Measurements from ENCODE around the gene UFSP2. TPM values are rescaled to one million over a fixed set of nuclear protein-coding genes. Genes with fewer than 3 reads are reported as not detected.

The UFSP2 gene
- total RNA-seq, 2 donors from 2014 or later: 35.1 to 44.7 TPM

DNA sequence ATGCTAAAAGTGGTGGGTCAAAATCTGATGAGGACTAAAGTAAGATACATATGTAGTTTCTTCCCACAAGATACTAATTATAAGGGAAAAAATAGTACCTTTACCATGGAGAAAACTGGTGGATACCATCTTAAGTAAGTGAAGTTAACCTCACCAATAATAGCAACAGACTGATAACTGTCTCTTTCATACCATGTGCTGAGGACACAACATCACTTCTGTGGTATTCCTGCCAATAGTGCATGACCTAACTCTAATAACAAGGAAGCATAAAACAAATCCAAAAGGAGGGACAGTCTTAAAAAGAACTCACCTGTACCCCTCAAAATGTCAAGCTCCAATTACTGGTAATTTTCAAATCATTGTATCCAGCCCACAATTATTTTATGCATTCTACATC, 8.8 kb downstream of the UFSP2 start:
- DNase-seq (ENCODE audit: low spot score) (no peak), ATAC-seq (ENCODE audit: insufficient number of reproducible peaks, low FRiP score, low read depth) (no peak)
- Histone ChIP-seq H3K27me3 (replicated peaks; ENCODE audit: insufficient read depth) (no peaks in the 10 kb centered on the region), H3K4me3 (no peak overlapping the region), H3K27ac (no peak overlapping the region), H3K9me3 (no peaks in the 10 kb centered on the region), H3K36me3 (peaks cover 15% of the 10 kb centered on the region), H3K4me1 (ENCODE audit: control insufficient read depth in 1 of 2, low read depth in 2 of 2) (peaks cover 9 to 26% of the 10 kb centered on the region in 2 donors)
- TF ChIP-seq, protein P1, sequence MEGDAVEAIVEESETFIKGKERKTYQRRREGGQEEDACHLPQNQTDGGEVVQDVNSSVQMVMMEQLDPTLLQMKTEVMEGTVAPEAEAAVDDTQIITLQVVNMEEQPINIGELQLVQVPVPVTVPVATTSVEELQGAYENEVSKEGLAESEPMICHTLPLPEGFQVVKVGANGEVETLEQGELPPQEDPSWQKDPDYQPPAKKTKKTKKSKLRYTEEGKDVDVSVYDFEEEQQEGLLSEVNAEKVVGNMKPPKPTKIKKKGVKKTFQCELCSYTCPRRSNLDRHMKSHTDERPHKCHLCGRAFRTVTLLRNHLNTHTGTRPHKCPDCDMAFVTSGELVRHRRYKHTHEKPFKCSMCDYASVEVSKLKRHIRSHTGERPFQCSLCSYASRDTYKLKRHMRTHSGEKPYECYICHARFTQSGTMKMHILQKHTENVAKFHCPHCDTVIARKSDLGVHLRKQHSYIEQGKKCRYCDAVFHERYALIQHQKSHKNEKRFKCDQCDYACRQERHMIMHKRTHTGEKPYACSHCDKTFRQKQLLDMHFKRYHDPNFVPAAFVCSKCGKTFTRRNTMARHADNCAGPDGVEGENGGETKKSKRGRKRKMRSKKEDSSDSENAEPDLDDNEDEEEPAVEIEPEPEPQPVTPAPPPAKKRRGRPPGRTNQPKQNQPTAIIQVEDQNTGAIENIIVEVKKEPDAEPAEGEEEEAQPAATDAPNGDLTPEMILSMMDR (IDR thresholded peaks at IDR 0.05): no peak

DNA sequence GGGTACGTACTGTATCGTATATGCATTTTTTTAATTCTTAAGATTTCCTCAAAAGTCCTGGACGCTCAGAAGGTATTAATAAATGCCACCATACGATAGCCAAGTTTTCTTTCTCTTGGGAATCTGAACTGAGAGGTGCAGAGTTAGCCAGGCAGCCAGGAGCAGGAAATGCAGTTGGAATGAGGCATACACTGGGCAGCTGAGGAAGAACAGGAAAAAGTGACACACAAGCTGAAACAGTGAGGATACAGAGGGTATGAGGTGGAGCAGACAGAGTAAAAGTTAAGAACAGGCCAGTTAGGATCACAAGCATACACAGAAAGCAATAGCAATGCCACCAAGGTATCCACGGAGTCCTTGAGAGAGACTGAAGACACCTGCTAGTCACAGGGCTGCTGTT, 13.4 kb downstream of the UFSP2 start:
- ATAC-seq (ENCODE audit: insufficient number of reproducible peaks, low FRiP score, low read depth) (peak; percentile 40), DNase-seq (ENCODE audit: low spot score) (no peak)
- Histone ChIP-seq H3K27me3 (replicated peaks; ENCODE audit: insufficient read depth) (no peaks in the 10 kb centered on the region), H3K4me1 (ENCODE audit: control insufficient read depth in 1 of 2, low read depth in 2 of 2) (peaks cover 7 to 12% of the 10 kb centered on the region in 2 donors), H3K4me3 (no peak overlapping the region), H3K9me3 (no peaks in the 10 kb centered on the region), H3K27ac (peak overlapping the region; percentile 56 to 63), H3K36me3 (peaks cover 10% of the 10 kb centered on the region)
- TF ChIP-seq, protein P1 (IDR thresholded peaks at IDR 0.05): no peak

DNA sequence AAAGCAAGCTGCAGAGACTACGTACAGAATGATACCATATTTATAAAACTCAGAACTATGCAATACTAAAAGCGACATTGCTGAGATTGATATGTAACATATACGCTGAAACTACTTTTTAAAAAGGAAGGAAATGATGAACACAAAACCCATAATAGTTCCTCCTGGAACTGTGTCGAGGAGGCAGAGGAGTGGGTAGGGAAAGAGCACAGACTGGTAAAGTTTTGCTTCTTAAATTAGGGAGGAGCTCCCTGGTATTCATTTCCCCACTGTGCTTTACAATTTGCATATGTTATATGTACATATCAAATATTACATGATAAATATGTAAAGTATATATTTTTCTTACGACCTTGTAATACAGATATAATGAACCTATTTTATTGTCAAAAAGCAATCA, 13.9 kb downstream of the UFSP2 start:
- peak overlapping the region; percentile 56 to 63 for H3K27ac ChIP-seq

DNA sequence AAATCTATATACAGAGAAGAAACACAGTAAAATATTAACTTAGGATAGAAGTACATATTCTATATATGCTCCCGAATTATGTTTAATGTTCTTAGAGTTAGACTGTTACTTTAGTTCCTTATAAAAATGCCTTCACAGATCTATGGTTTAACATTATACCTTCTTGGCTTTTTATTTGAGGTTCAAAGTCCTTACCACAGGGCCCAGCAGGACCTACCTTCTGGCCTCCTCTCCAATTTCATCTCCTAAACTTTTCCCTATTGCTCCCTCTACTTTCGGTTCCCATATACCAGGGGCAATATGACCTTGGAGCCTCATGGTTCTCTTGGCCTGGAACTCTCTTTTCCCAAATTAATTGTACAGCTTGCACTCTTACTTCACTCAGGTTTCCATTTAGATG, 17.3 kb downstream of the UFSP2 start:
- no peak for ATAC-seq (ENCODE audit: insufficient number of reproducible peaks, low FRiP score, low read depth)

More for the DNA sequence above, 13.9 kb downstream of the UFSP2 start:
- Histone ChIP-seq H3K27me3 (replicated peaks; ENCODE audit: insufficient read depth) (no peaks in the 10 kb centered on the region), H3K4me1 (ENCODE audit: control insufficient read depth in 1 of 2, low read depth in 2 of 2) (peaks cover 7 to 12% of the 10 kb centered on the region in 2 donors), H3K36me3 (peaks cover 7% of the 10 kb centered on the region), H3K9me3 (no peaks in the 10 kb centered on the region), H3K4me3 (no peak overlapping the region)
- DNase-seq (ENCODE audit: low spot score): no peak
- no peak for ATAC-seq (ENCODE audit: insufficient number of reproducible peaks, low FRiP score, low read depth)
- TF ChIP-seq, protein P1 (IDR thresholded peaks at IDR 0.05): no peak

DNA sequence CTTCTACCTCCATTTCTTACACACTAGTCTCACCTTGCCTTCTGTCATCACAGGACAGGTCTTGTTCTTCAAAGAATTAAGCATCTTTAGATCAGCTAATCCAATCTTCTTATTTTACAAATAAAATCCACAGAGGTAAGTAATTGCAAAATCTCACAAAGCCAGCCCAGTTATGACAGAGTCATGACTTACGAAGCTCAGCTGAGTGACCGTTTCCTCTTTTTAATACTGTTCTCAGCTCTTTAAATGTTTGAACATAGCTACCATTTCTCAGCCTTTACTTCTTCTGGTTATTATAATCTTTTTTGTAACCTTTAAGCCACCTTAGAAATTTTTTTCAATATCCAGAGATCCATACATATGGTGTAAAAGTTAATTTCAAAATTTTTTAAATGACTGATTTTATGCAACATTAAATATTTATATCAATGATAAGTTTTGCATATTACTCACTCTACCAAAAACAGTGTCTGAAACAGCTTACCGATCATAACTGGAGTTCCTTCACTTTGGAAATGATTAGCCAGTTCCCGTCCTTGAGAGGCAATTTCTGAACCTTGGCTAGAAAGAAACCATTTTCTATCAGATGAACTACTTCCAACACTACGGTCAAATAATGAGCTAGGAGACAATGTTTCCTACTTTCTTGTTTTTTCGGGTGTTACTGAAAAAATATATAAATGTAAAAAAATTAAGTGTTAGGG, 20.3 kb downstream of the UFSP2 start:
- ATAC-seq (ENCODE audit: insufficient number of reproducible peaks, low FRiP score, low read depth) (no peak), DNase-seq (ENCODE audit: low spot score) (no peak)
- Histone ChIP-seq H3K9me3 (no peaks in the 10 kb centered on the region), H3K27me3 (replicated peaks; ENCODE audit: insufficient read depth) (no peaks in the 10 kb centered on the region), H3K27ac (peak overlapping the region; percentile 2 to 79), H3K4me1 (ENCODE audit: control insufficient read depth in 1 of 2, low read depth in 2 of 2) (peaks cover 13 to 30% of the 10 kb centered on the region in 2 donors), H3K4me3 (no peak overlapping the region), H3K36me3 (no peaks in the 10 kb centered on the region)
- TF ChIP-seq, protein P1 (IDR thresholded peaks at IDR 0.05): no peak

More for the DNA sequence above, 17.3 kb downstream of the UFSP2 start:
- TF ChIP-seq, protein P1 (IDR thresholded peaks at IDR 0.05): no peak
- Histone ChIP-seq H3K4me3 (no peak overlapping the region), H3K4me1 (ENCODE audit: control insufficient read depth in 1 of 2, low read depth in 2 of 2) (peaks cover 8 to 14% of the 10 kb centered on the region in 2 donors), H3K27me3 (replicated peaks; ENCODE audit: insufficient read depth) (no peaks in the 10 kb centered on the region), H3K36me3 (no peaks in the 10 kb centered on the region), H3K27ac (no peak overlapping the region), H3K9me3 (no peaks in the 10 kb centered on the region)
- DNase-seq (ENCODE audit: low spot score): no peak

Measured in thoracic aorta (tissue), 2 donors.